ENCODE results near the gene CSNK1G2. TPM values are rescaled to one million over a fixed set of nuclear protein-coding genes. Genes with fewer than 3 reads are reported as not detected.

CSNK1G2 gene
- polyA plus RNA-seq, 1 experiment = 22.9 TPM

DNA sequence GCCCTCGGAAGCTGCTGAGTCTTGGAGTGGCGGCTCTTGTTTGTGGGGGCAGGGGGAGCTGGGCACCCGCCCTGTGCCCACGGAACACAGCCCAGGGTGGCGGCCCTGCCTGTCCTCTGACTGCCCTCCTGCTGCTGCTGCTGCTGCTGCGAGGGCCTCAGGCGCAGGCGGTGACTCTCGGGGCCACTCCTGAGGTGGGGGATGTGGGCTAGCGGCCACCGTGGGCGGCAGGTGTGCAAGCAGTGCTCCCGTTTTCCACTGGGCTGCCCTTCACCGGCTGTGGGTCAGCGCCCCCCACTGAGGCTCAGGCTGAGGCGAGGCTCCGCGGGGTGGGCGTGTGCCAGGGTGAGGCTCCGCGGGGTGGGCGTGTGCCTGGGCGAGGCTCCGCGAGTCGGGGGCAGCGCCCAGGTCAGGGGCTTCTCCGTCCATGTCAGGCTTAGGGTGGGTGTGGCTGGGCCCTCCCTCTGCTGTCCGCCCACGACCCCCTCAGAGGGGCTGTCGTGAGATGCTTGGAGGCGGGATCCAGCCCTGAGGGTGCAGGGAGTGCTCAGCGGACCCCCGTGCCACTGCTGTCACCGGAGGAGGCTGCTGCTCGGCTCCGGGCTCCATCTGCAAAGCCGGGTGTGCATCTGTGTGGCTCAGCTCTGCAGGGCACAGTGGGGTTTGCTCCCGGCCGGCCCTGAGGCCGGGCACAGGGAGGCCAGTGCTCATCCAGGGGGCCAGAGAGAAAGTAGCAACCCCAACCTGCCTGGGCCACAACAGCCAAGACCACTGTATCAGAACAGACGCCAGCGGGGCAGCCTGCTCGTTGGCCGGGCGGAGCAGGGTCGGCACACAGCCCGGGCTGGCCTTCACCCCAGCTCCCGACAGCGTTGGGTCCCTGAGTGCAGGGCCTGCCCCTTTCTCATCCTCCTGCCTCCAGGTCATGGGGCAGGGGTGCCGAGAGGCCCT is 14.5 kb downstream of the CSNK1G2 start:
- H3K27ac ChIP-seq (ENCODE audit: low read depth, low read length) = no peak overlapping the region
- ChIA-PET POLR2A (no interaction called here), CTCF (interaction anchor here (0.5 kb wide), 1 partner anchor 10 kb away, joined by 10 read pairs; no protein-coding TSS in a partner anchor)
- no peaks in the 10 kb centered on the region for H3K27me3 ChIP-seq (ENCODE audit: control insufficient read depth, insufficient read depth, low read length)
- DNase-seq (ENCODE audit: low read depth, low spot score) = no peak
- TF ChIP-seq, protein P1, sequence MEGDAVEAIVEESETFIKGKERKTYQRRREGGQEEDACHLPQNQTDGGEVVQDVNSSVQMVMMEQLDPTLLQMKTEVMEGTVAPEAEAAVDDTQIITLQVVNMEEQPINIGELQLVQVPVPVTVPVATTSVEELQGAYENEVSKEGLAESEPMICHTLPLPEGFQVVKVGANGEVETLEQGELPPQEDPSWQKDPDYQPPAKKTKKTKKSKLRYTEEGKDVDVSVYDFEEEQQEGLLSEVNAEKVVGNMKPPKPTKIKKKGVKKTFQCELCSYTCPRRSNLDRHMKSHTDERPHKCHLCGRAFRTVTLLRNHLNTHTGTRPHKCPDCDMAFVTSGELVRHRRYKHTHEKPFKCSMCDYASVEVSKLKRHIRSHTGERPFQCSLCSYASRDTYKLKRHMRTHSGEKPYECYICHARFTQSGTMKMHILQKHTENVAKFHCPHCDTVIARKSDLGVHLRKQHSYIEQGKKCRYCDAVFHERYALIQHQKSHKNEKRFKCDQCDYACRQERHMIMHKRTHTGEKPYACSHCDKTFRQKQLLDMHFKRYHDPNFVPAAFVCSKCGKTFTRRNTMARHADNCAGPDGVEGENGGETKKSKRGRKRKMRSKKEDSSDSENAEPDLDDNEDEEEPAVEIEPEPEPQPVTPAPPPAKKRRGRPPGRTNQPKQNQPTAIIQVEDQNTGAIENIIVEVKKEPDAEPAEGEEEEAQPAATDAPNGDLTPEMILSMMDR (IDR thresholded peaks at IDR 0.05; ENCODE audit: low read depth, low read length) = no peak
- H3K4me3 ChIP-seq (ENCODE audit: low read depth, low read length) = no peak overlapping the region
- H3K9me3 ChIP-seq (ENCODE audit: control insufficient read depth, insufficient read depth, low read length) = peaks cover 8% of the 10 kb centered on the region; the same call in 1 of the 2 replicates

DNA sequence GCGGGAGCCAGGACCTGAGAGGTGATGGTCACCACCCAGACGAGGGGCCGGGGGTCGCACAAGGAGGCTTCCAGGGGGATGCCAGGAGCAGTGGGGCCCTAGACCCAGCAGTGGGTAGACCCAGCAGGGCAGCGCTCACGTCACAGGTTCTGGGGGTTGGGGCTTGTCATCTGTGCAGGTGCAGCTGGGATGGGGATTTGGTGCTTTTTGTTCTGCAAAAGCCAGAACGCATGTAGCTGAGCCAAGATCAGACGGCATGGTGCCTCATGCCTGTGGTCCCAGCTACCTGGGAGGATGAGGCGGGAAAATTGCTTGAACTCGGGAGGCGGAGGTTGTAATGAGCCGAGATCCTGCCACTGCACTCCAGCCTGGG is 15.1 kb downstream of the CSNK1G2 start:
- TF ChIP-seq, protein P1 (IDR thresholded peaks at IDR 0.05; ENCODE audit: low read depth, low read length) = no peak
- POLR2A ChIA-PET = no interaction called here
- no peak overlapping the region for H3K27ac ChIP-seq (ENCODE audit: low read depth, low read length)
- peaks cover 3% of the 10 kb centered on the region; the same call in 1 of the 2 replicates for H3K9me3 ChIP-seq (ENCODE audit: control insufficient read depth, insufficient read depth, low read length)
- no peak for DNase-seq (ENCODE audit: low read depth, low spot score)
- CTCF ChIA-PET = no interaction called here
- H3K27me3 ChIP-seq (ENCODE audit: control insufficient read depth, insufficient read depth, low read length) = no peaks in the 10 kb centered on the region
- no peak overlapping the region for H3K4me3 ChIP-seq (ENCODE audit: low read depth, low read length)

DNA sequence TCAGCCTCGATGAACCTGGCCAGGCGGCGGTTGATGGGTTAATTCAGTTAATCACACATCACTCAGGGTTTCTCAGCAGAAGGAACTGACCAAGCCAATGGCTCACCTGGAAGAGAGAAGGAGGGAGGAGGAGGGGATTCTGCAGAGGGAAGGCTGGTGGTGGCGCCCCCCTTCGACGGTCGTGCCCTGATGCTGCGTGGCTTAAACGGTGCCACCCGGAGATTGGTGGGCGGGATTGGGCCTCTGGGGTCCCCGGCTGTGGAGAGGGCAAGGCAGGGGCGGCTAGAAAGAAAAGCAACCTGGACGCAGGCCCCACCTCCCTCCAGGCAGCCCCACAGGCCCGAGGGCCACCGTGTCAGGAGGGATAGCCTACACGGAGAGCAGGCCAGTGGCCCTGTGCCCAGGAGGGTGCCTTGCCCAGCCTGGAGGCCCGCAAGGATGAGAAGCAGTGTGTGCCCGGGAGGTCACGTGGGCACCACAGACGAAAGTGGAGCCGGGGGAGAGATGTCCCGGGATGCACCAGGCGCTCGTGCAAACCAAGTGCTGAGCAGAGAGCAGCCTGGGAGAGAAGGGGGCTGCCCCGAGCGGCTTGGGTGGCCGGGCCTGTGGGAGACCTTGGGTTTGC is 16.0 kb downstream of the CSNK1G2 start:
- H3K27ac ChIP-seq (ENCODE audit: low read depth, low read length) = no peak overlapping the region
- ChIA-PET CTCF (no interaction called here), POLR2A (no interaction called here)
- peaks cover 1% of the 10 kb centered on the region; the same call in 1 of the 2 replicates for H3K9me3 ChIP-seq (ENCODE audit: control insufficient read depth, insufficient read depth, low read length)
- DNase-seq (ENCODE audit: low read depth, low spot score) = no peak
- TF ChIP-seq, protein P1 (IDR thresholded peaks at IDR 0.05; ENCODE audit: low read depth, low read length) = no peak
- no peaks in the 10 kb centered on the region for H3K27me3 ChIP-seq (ENCODE audit: control insufficient read depth, insufficient read depth, low read length)
- H3K4me3 ChIP-seq (ENCODE audit: low read depth, low read length) = no peak overlapping the region

DNA sequence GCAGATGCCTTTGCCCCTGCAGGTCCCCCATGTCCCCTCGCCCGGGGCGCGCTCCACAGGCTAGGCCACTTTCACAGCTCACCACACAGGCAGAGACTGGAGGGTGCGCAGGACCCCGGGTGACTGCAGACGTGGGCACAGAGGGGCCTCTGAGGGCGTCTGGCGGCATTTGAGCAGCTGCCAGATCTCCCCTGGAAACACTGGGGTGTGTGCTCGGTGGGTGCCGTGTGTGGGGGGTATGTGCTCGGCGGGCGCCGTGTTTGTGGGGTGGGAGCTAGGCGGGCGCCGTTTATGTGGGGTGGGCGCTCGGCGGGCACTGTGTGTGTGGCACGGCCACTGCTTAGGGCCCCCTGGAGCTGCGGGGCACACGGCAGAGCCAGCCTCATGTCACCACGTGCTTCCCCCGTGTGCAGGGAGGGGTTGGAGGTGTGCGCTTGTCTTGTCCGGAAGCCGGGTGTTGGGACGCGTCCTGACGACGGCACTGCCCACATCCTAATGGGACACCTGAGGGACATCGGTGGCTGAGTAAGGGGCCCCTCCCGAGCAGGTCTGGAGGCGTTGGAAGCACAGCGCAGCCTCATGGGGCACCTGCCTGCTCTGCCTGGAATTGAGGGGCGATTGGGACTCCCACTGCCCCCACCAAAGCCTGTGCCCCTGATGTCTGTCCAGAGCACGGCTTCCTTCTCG is 16.7 kb downstream of the CSNK1G2 start:
- H3K27ac ChIP-seq (ENCODE audit: low read depth, low read length) = no peak overlapping the region
- TF ChIP-seq, protein P1 (IDR thresholded peaks at IDR 0.05; ENCODE audit: low read depth, low read length) = no peak
- CTCF ChIA-PET = no interaction called here
- H3K9me3 ChIP-seq (ENCODE audit: control insufficient read depth, insufficient read depth, low read length) = no peaks in the 10 kb centered on the region; the same call in 1 of the 2 replicates
- no peaks in the 10 kb centered on the region for H3K27me3 ChIP-seq (ENCODE audit: control insufficient read depth, insufficient read depth, low read length)
- DNase-seq (ENCODE audit: low read depth, low spot score) = no peak
- POLR2A ChIA-PET = interaction anchor here (0.8 kb wide), 1 partner anchor 12 kb away, joined by 3 read pairs; no protein-coding TSS in a partner anchor
- no peak overlapping the region for H3K4me3 ChIP-seq (ENCODE audit: low read depth, low read length)
